ENCODE results near the gene RUBCNL. TPM values are rescaled to one million over a fixed set of nuclear protein-coding genes. Genes with fewer than 3 reads are reported as not detected.

RUBCNL gene
- total RNA-seq, 1 experiment from 2014 or later = not detected

GRCh38 chr13:46361276-46361934, 25.6 kb downstream of the RUBCNL start:
- POLR2A ChIA-PET = no interaction called here
- CTCF ChIA-PET = no interaction called here
- TF ChIP-seq POLR2AphosphoS5 (IDR thresholded peaks at IDR 0.05; ENCODE audit: low read depth, low read length) (no peak), REST (IDR thresholded peaks at IDR 0.05; ENCODE audit: insufficient read depth in 1 of 2, low read depth in 2 of 2, low read length in 1 of 2) (no peak), TCF7L2 (IDR thresholded peaks at IDR 0.05; ENCODE audit: low read depth, low read length) (no peak), CTCF (IDR thresholded peaks at IDR 0.05) (no peak), SIN3A (IDR thresholded peaks at IDR 0.05; ENCODE audit: borderline replicate concordance, insufficient read depth, low read depth, low read length) (no peak)

GRCh38 chr13:46360604-46361003, 26.4 kb downstream of the RUBCNL start:
- ATAC-seq (no peak), DNase-seq (ENCODE audit: low read depth, low spot score) (no peak)
- ChIA-PET POLR2A (no interaction called here), CTCF (no interaction called here)
- no peak overlapping the region for H3K27ac ChIP-seq (ENCODE audit: low read length)
- TF ChIP-seq TCF7L2 (IDR thresholded peaks at IDR 0.05; ENCODE audit: low read depth, low read length) (no peak), SIN3A (IDR thresholded peaks at IDR 0.05; ENCODE audit: borderline replicate concordance, insufficient read depth, low read depth, low read length) (no peak)
- no peaks in the 10 kb centered on the region for H3K9me3 ChIP-seq (ENCODE audit: control insufficient read depth, insufficient read depth, low read depth, low read length)
- in situ Hi-C loops (cut with HindIII; ENCODE audit: low pct_unique_long_range_greater_than_20kb, low sequenced_read_pairs) (no loop called here), intact Hi-C loops (cut with micrococcal nuclease; ENCODE audit: unreplicated experiment) (no loop called here)
- no peaks in the 10 kb centered on the region for H3K4me1 ChIP-seq (ENCODE audit: control insufficient read depth, insufficient read depth, low read length)
- no peaks in the 10 kb centered on the region for H3K36me3 ChIP-seq (ENCODE audit: control insufficient read depth, insufficient read depth, low read length)
- no peaks in the 10 kb centered on the region for H3K27me3 ChIP-seq (ENCODE audit: control insufficient read depth, insufficient read depth, low read length)
- no peak overlapping the region for H3K4me3 ChIP-seq (ENCODE audit: low read depth in 2 of 2, low read length in 2 of 2)
- no TSS peak for BruUV-seq (replicated peaks)

More at GRCh38 chr13:46361276-46361934, 25.6 kb downstream of the RUBCNL start:
- Histone ChIP-seq H3K9me3 (ENCODE audit: control insufficient read depth, insufficient read depth, low read depth, low read length) (no peaks in the 10 kb centered on the region), H3K4me1 (ENCODE audit: control insufficient read depth, insufficient read depth, low read length) (no peaks in the 10 kb centered on the region), H3K27ac (ENCODE audit: low read length) (no peak overlapping the region), H3K4me3 (ENCODE audit: low read depth in 2 of 2, low read length in 2 of 2) (no peak overlapping the region), H3K36me3 (ENCODE audit: control insufficient read depth, insufficient read depth, low read length) (no peaks in the 10 kb centered on the region), H3K27me3 (ENCODE audit: control insufficient read depth, insufficient read depth, low read length) (no peaks in the 10 kb centered on the region)
- in situ Hi-C loops (cut with HindIII; ENCODE audit: low pct_unique_long_range_greater_than_20kb, low sequenced_read_pairs) = no loop called here
- ATAC-seq (no peak), DNase-seq (ENCODE audit: low read depth, low spot score) (no peak)
- intact Hi-C loops (cut with micrococcal nuclease; ENCODE audit: unreplicated experiment) = no loop called here
- BruUV-seq (replicated peaks) = no TSS peak

- no peak for DNase-seq (ENCODE audit: low read depth, low spot score)
- TF ChIP-seq CTCF (IDR thresholded peaks at IDR 0.05) (no peak), SIN3A (IDR thresholded peaks at IDR 0.05; ENCODE audit: borderline replicate concordance, insufficient read depth, low read depth, low read length) (no peak), TCF7L2 (IDR thresholded peaks at IDR 0.05; ENCODE audit: low read depth, low read length) (no peak), REST (IDR thresholded peaks at IDR 0.05; ENCODE audit: insufficient read depth in 1 of 2, low read depth in 2 of 2, low read length in 1 of 2) (no peak), POLR2AphosphoS5 (IDR thresholded peaks at IDR 0.05; ENCODE audit: low read depth, low read length) (no peak)
- ATAC-seq = no peak
- Histone ChIP-seq H3K4me3 (ENCODE audit: low read depth in 2 of 2, low read length in 2 of 2) (no peak overlapping the region), H3K4me1 (ENCODE audit: control insufficient read depth, insufficient read depth, low read length) (no peaks in the 10 kb centered on the region), H3K9me3 (ENCODE audit: control insufficient read depth, insufficient read depth, low read depth, low read length) (no peaks in the 10 kb centered on the region), H3K36me3 (ENCODE audit: control insufficient read depth, insufficient read depth, low read length) (no peaks in the 10 kb centered on the region), H3K27me3 (ENCODE audit: control insufficient read depth, insufficient read depth, low read length) (no peaks in the 10 kb centered on the region), H3K27ac (ENCODE audit: low read length) (no peak overlapping the region)
- ChIA-PET POLR2A (no interaction called here), CTCF (no interaction called here)
- in situ Hi-C loops (cut with HindIII; ENCODE audit: low pct_unique_long_range_greater_than_20kb, low sequenced_read_pairs) = no loop called here
- BruUV-seq (replicated peaks) = no TSS peak
- intact Hi-C loops (cut with micrococcal nuclease; ENCODE audit: unreplicated experiment) = no loop called here
Measured at GRCh38 chr13:46359714-46360113, 27.3 kb downstream of the RUBCNL start.

All from Panc1 (cell line).